ENCODE results near the gene NRGN. TPM values are rescaled to one million over a fixed set of nuclear protein-coding genes. Genes with fewer than 3 reads are reported as not detected.

NRGN gene
- polyA plus RNA-seq, 1 experiment: 3.4 TPM

DNA sequence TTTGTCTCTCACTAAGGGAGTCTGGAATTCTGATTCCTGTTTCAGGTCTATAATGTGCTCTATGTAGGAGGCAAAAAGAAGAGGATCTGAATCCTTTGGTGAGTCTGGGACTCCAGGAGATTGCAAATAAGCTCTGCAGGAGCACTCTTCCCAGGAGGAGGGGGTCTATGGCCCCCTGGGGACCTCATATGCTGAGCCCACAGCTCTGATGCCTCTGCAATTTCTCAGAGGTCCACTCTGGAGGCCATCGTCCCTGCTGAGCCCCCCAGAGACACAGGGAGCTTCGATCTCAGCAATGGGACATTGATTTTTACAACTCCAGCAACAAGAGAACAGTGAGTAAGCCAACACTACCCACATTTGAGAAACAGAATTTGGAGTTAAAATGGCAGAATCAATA is 20.2 kb upstream of the NRGN start:
- POLR2A ChIA-PET: no interaction called here
- Histone ChIP-seq H3K9me3 (ENCODE audit: control insufficient read depth, insufficient read depth, low read length) (no peaks in the 10 kb centered on the region), H3K27me3 (ENCODE audit: control insufficient read depth, insufficient read depth, low read length) (peaks cover 45% of the 10 kb centered on the region), H3K27ac (ENCODE audit: low read depth, low read length) (no peak overlapping the region), H3K4me3 (ENCODE audit: low read depth, low read length) (no peak overlapping the region)
- no peak for TF ChIP-seq CTCF (IDR thresholded peaks at IDR 0.05; ENCODE audit: low read depth, low read length)
- CTCF ChIA-PET: interaction anchor here (0.6 to 1.2 kb wide), 3 partner anchors 48 to 837 kb away, joined by 3 to 11 read pairs (median 3); no protein-coding TSS in a partner anchor
- DNase-seq (ENCODE audit: low read depth, low spot score): no peak

DNA sequence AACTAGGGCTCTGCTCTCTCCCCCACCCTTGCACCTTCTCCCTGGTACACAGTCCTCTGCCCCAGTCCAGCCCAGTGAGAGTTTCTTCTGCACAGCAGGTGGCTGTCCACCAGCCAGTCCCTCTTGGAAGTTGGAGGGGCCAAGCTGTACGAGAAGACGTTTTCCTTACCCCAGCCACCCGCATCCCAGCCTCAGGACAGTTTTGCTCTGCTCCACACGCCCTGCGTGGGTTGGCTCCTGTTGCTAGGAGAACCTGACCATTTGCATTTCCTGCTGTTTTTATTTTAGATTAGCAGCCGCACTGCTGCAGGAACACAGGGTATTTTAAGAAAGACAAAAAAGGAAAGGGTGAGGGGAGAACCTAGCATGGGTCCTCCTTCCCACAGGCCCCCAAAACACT is 17.6 kb upstream of the NRGN start:
- Histone ChIP-seq H3K4me3 (ENCODE audit: low read depth, low read length) (no peak overlapping the region), H3K9me3 (ENCODE audit: control insufficient read depth, insufficient read depth, low read length) (no peaks in the 10 kb centered on the region), H3K27ac (ENCODE audit: low read depth, low read length) (no peak overlapping the region), H3K27me3 (ENCODE audit: control insufficient read depth, insufficient read depth, low read length) (peaks cover 41% of the 10 kb centered on the region)
- no peak for DNase-seq (ENCODE audit: low read depth, low spot score)
- CTCF ChIA-PET: no interaction called here
- no peak for TF ChIP-seq CTCF (IDR thresholded peaks at IDR 0.05; ENCODE audit: low read depth, low read length)
- POLR2A ChIA-PET: no interaction called here

DNA sequence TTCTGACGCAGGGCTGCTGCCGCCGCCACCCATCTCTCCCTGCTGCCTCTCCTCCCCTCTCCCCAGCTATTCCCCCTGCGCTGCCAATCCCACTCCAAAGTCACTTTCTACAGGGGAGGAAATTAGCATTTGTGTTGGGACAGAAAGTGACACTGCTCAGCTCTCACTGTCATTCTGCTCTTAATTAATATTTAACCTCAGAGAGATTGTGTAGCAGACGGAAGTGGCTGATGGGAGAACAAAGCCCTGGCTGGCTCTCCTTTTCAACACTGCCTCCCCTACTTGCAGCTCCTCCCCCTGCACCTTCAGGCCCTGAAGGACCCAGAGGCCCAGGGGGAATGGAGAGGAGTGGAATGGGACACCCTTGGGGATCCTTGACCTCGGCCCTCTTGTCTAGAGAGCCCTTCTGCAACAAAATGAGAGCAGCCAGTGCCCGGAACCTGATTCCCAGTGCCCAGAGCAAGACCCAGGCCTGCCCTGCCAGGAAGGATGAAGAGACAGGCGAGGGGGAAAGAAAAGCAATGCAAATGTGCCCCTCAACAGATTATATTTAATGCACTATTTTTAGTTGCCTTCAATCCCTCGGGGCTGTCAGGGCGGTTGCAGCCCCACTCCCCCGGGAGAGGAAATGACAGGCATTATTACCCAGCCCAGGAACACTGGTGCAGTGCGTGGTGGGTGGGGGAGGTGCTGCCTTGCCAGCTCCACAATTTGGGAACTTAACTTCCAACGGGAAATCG is 14.6 kb upstream of the NRGN start:
- DNase-seq (ENCODE audit: low read depth, low spot score): no peak

DNA sequence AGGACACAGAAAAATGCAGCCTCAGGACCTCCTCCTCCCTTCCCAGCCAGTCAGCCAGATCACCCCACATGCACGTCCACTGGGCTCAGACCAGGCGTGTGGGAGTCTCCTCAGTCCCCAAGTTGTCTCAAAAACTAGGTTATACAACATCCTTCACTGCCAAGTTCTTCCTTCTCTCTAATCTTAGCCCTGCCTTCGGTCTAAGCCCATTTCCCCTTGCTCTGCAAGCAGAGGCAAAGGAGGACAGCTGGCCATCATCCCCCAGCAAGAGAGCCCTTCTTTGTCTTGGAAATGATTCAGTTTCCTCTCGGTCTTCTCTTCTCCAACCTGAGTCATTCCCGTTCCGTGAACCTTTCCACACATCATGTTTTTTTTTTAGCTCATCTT is 14.0 kb upstream of the NRGN start:
- no peak overlapping the region for H3K27ac ChIP-seq (ENCODE audit: low read depth, low read length)
- H3K4me3 ChIP-seq (ENCODE audit: low read depth, low read length): no peak overlapping the region
- ChIA-PET POLR2A (no interaction called here), CTCF (interaction anchor here (0.6 to 1.2 kb wide), 4 partner anchors 112 to 674 kb away, joined by 3 to 4 read pairs (median 3); no protein-coding TSS in a partner anchor)
- H3K9me3 ChIP-seq (ENCODE audit: control insufficient read depth, insufficient read depth, low read length): no peaks in the 10 kb centered on the region
- TF ChIP-seq CTCF (IDR thresholded peaks at IDR 0.05; ENCODE audit: low read depth, low read length): no peak
- peaks cover 15% of the 10 kb centered on the region for H3K27me3 ChIP-seq (ENCODE audit: control insufficient read depth, insufficient read depth, low read length)
- DNase-seq (ENCODE audit: low read depth, low spot score): no peak

More for the DNA sequence above, 14.6 kb upstream of the NRGN start:
- CTCF ChIA-PET: interaction anchor here (0.5 to 1.2 kb wide), 5 partner anchors 14 to 674 kb away, joined by 3 to 5 read pairs (median 4); partner anchors contain the start of gene NRGN
- TF ChIP-seq CTCF (IDR thresholded peaks at IDR 0.05; ENCODE audit: low read depth, low read length): no peak
- no peaks in the 10 kb centered on the region for H3K9me3 ChIP-seq (ENCODE audit: control insufficient read depth, insufficient read depth, low read length)
- no peak overlapping the region for H3K27ac ChIP-seq (ENCODE audit: low read depth, low read length)
- no peak overlapping the region for H3K4me3 ChIP-seq (ENCODE audit: low read depth, low read length)
- POLR2A ChIA-PET: interaction anchor here (0.6 kb wide), 1 partner anchor 20 kb away, joined by 3 read pairs; no protein-coding TSS in a partner anchor
- H3K27me3 ChIP-seq (ENCODE audit: control insufficient read depth, insufficient read depth, low read length): peaks cover 20% of the 10 kb centered on the region

- CTCF ChIA-PET: interaction anchor here (1.0 kb wide), 1 partner anchor 149 kb away, joined by 3 read pairs; no protein-coding TSS in a partner anchor
- H3K4me3 ChIP-seq (ENCODE audit: low read depth, low read length): no peak overlapping the region
- POLR2A ChIA-PET: no interaction called here
- peaks cover 5% of the 10 kb centered on the region for H3K27me3 ChIP-seq (ENCODE audit: control insufficient read depth, insufficient read depth, low read length)
- TF ChIP-seq CTCF (IDR thresholded peaks at IDR 0.05; ENCODE audit: low read depth, low read length): no peak
- H3K27ac ChIP-seq (ENCODE audit: low read depth, low read length): no peak overlapping the region
- H3K9me3 ChIP-seq (ENCODE audit: control insufficient read depth, insufficient read depth, low read length): no peaks in the 10 kb centered on the region
- DNase-seq (ENCODE audit: low read depth, low spot score): no peak
Observed at GRCh38 chr11:124727474-124727873, 12.3 kb upstream of the NRGN start.

Data from AG04450 (cell line).